Measurements from ENCODE around the gene CSRP3.
"Not testable (repeated sequence)": the region's sequence is repeated elsewhere in the genome, so short reads cannot be mapped to it uniquely, and the experiment has no call there.

CSRP3 gene

GRCh38 chr11:19185036-19185435 is 16.7 kb downstream of the CSRP3 start:
- DNase-seq = no peak

- DNase-seq = no peak
These were observed 18.1 kb downstream of the CSRP3 start for GRCh38 chr11:19183646-19184045.

- DNase-seq = no peak
These were observed 20.1 kb downstream of the CSRP3 start for GRCh38 chr11:19181531-19182261.

- no peak for DNase-seq
These were observed 25.1 kb downstream of the CSRP3 start for GRCh38 chr11:19176629-19177186.

GRCh38 chr11:19173964-19174638 is 27.7 kb downstream of the CSRP3 start:
- no peak for DNase-seq

GRCh38 chr11:19173004-19173689 is 28.6 kb downstream of the CSRP3 start:
- DNase-seq = no peak

- no peak for DNase-seq
These were observed 33.7 kb downstream of the CSRP3 start for GRCh38 chr11:19168090-19168489.

- no peak for DNase-seq
These were observed 36.9 kb downstream of the CSRP3 start for GRCh38 chr11:19164881-19165280.

GRCh38 chr11:19164230-19164855 is 37.4 kb downstream of the CSRP3 start:
- DNase-seq = no peak

GRCh38 chr11:19163617-19164016 is 38.2 kb downstream of the CSRP3 start:
- no peak for DNase-seq

GRCh38 chr11:19162951-19163505 is 38.8 kb downstream of the CSRP3 start:
- DNase-seq = no peak

- DNase-seq = no peak
These were observed 40.1 kb downstream of the CSRP3 start for GRCh38 chr11:19161651-19162050.

- DNase-seq = no peak
These were observed 40.9 kb downstream of the CSRP3 start for GRCh38 chr11:19160847-19161246.

GRCh38 chr11:19156892-19157291 is 44.9 kb downstream of the CSRP3 start:
- no peak for DNase-seq

GRCh38 chr11:19145319-19145718 is 56.5 kb downstream of the CSRP3 start:
- DNase-seq = no peak

- DNase-seq = not testable (repeated sequence)
These were observed 64.9 kb downstream of the CSRP3 start for GRCh38 chr11:19136884-19137283.

GRCh38 chr11:19134004-19134403 is 67.8 kb downstream of the CSRP3 start:
- DNase-seq = no peak

All from activated CD8-positive, alpha-beta memory T cell treated with anti-CD3 and anti-CD28 coated beads for 24 hours (primary cell).